Calu3 (cell line): ENCODE results near the gene GAK. TPM values are rescaled to one million over a fixed set of nuclear protein-coding genes. Genes with fewer than 3 reads are reported as not detected.

Source experiments
- BruUV-seq: library from RNA; stranded (reverse); fragments of 400-500 nt; replicated peaks from 2 replicates; lab custom pipeline; 2021; lab: Mats Ljungman, UMichigan
- CTCF ChIA-PET: fragments of 300-600 bp; sonication (Branson Sonifier 250); formaldehyde crosslinking; loops from one replicate; lab custom pipeline; 2022; ENCODE audit warnings: antibody characterized with exemption; lab: Charles Lee
- DNase-seq: peaks from one replicate; pipeline ENCODE4 v3.0.0; 2022
- H3K27ac Mint-ChIP-seq: one replicate; pipeline ENCODE4 v1.8.0; 2022; ENCODE audit warnings: mixed read lengths; ENCODE audit not compliant: unreplicated experiment
- H3K27me3 Mint-ChIP-seq: one replicate; pipeline ENCODE4 v1.8.0; 2022; ENCODE audit warnings: mixed read lengths; ENCODE audit not compliant: unreplicated experiment
- H3K36me3 Mint-ChIP-seq: one replicate; pipeline ENCODE4 v1.8.0; 2022; ENCODE audit warnings: mild to moderate bottlenecking, moderate library complexity, mixed read lengths; ENCODE audit not compliant: insufficient read depth, unreplicated experiment
- H3K4me1 Mint-ChIP-seq: one replicate; pipeline ENCODE4 v1.8.0; 2022; ENCODE audit warnings: mild to moderate bottlenecking, low read depth, mixed read lengths; ENCODE audit not compliant: unreplicated experiment
- H3K4me3 Mint-ChIP-seq: one replicate; pipeline ENCODE4 v1.8.0; 2022; ENCODE audit warnings: mild to moderate bottlenecking, low read depth, moderate library complexity, mixed read lengths; ENCODE audit not compliant: unreplicated experiment
- H3K9me3 Mint-ChIP-seq: one replicate; pipeline ENCODE4 v1.8.0; 2022; ENCODE audit warnings: low read depth, mixed read lengths; ENCODE audit not compliant: unreplicated experiment
- CTCF ChIP-seq: fragments of 200-600 bp; IDR thresholded peaks from one replicate; pipeline ENCODE4 v1.8.0; 2022; ENCODE audit warnings: antibody characterized with exemption; ENCODE audit not compliant: unreplicated experiment
- intact Hi-C: fragments of 100-400 bp; cut with micrococcal nuclease; formaldehyde crosslinking; loops from one replicate; pipeline ENCODE4 v1.10.0; 2022; ENCODE audit not compliant: unreplicated experiment
- total RNA-seq: library from RNA; stranded (reverse); gene quantifications from 2 replicates; pipeline ENCODE4 v1.2.3, GENCODE V29; 2022

Gene GAK
- total RNA-seq, 1 experiment from 2014 or later: 94.1 TPM

GRCh38 chr4:832536-832935, 99.6 kb downstream of the GAK start:
- H3K4me1 Mint-ChIP-seq: peaks cover 9% of the 10 kb centered on the region
- no TSS peak for BruUV-seq
- peaks cover 39% of the 10 kb centered on the region for H3K27me3 Mint-ChIP-seq
- no peak for TF ChIP-seq CTCF
- no peaks in the 10 kb centered on the region for H3K9me3 Mint-ChIP-seq
- H3K4me3 Mint-ChIP-seq: no peak overlapping the region
- intact Hi-C loops: no loop called here
- no peak overlapping the region for H3K27ac Mint-ChIP-seq
- CTCF ChIA-PET: no interaction called here
- DNase-seq: no peak
- no peaks in the 10 kb centered on the region for H3K36me3 Mint-ChIP-seq

GRCh38 chr4:832108-832507, 100.0 kb downstream of the GAK start:
- no peak for DNase-seq
- H3K27me3 Mint-ChIP-seq: peaks cover 41% of the 10 kb centered on the region
- no peak overlapping the region for H3K4me3 Mint-ChIP-seq
- no peak for TF ChIP-seq CTCF
- intact Hi-C loops: no loop called here
- BruUV-seq: no TSS peak
- CTCF ChIA-PET: no interaction called here
- H3K9me3 Mint-ChIP-seq: no peaks in the 10 kb centered on the region
- H3K27ac Mint-ChIP-seq: no peak overlapping the region
- peaks cover 9% of the 10 kb centered on the region for H3K4me1 Mint-ChIP-seq
- no peaks in the 10 kb centered on the region for H3K36me3 Mint-ChIP-seq

GRCh38 chr4:831483-831805, 100.7 kb downstream of the GAK start:
- DNase-seq: no peak
- Mint-ChIP-seq H3K27ac (no peak overlapping the region), H3K9me3 (no peaks in the 10 kb centered on the region), H3K27me3 (peaks cover 41% of the 10 kb centered on the region), H3K4me3 (no peak overlapping the region), H3K36me3 (no peaks in the 10 kb centered on the region), H3K4me1 (peaks cover 9% of the 10 kb centered on the region)
- CTCF ChIA-PET: no interaction called here
- no peak for TF ChIP-seq CTCF
- no TSS peak for BruUV-seq
- intact Hi-C loops: no loop called here

GRCh38 chr4:830601-831482, 101.3 kb downstream of the GAK start:
- intact Hi-C loops: no loop called here
- Mint-ChIP-seq H3K27ac (no peak overlapping the region), H3K4me3 (no peak overlapping the region), H3K4me1 (peaks cover 9% of the 10 kb centered on the region), H3K27me3 (peaks cover 41% of the 10 kb centered on the region), H3K36me3 (no peaks in the 10 kb centered on the region), H3K9me3 (no peaks in the 10 kb centered on the region)
- no peak for TF ChIP-seq CTCF
- CTCF ChIA-PET: no interaction called here
- no TSS peak for BruUV-seq
- no peak for DNase-seq
